Right lobe of liver (tissue), 6 donors: ENCODE measurements around the gene PXK. TPM values are rescaled to one million over a fixed set of nuclear protein-coding genes. Genes with fewer than 3 reads are reported as not detected.

Experiments
- ATAC-seq, 4 donors: fragments of 200-7000 bp; cut with Tn5 transposase; one replicate each; pipeline ENCODE4 v1.9.1; 2020; ENCODE audit warnings: mild to moderate bottlenecking in 4 of 4, moderate library complexity in 4 of 4
- DNase-seq, 3 donors: peaks; one replicate each; pipeline ENCODE4 v3.0.0-alpha.2; 2020
- H3K27ac ChIP-seq, 3 donors: fragments of 200-600 bp; one replicate each; pipeline ENCODE4 v1.8.0; 2022
- H3K27me3 ChIP-seq, 2 donors: fragments of 200-600 bp; one replicate each; pipeline ENCODE4 v1.8.0; 2022
- H3K36me3 ChIP-seq, 4 donors: fragments of 200-600 bp; sonication (generic) in 1 of 4; one replicate each; pipeline versions ENCODE4 v1.5.1 to v1.8.0; 2017 to 2022; ENCODE audit warnings: control low read depth in 1 of 4
- H3K4me1 ChIP-seq, 4 donors: fragments of 200-600 bp; sonication (generic) in 1 of 4; one replicate each; pipeline versions ENCODE4 v1.5.1 to v1.8.0; 2017 to 2022; ENCODE audit warnings: control low read depth in 1 of 4
- H3K4me3 ChIP-seq, 3 donors: fragments of 200-600 bp; one replicate each; pipeline ENCODE4 v1.8.0; 2022
- H3K9me3 ChIP-seq, 4 donors: fragments of 200-600 bp; sonication (generic) in 1 of 4; one replicate each; pipeline versions ENCODE4 v1.5.1 to v1.8.0; 2017 to 2022; ENCODE audit warnings: control low read depth in 1 of 4
- CTCF ChIP-seq, 4 donors: fragments of 200-600 bp in 3 of 4; fragments of 450-650 bp in 1 of 4; IDR thresholded peaks; one replicate each; pipeline versions ENCODE4 v1.5.1 to v1.8.0; 2016 to 2022; ENCODE audit warnings: antibody characterized with exemption in 4 of 4, mild to moderate bottlenecking in 2 of 4
- POLR2A ChIP-seq: fragments of 450-650 bp; IDR thresholded peaks from one replicate; pipeline ENCODE4 v1.6.1; 2017; ENCODE audit warnings: antibody characterized with exemption, mild to moderate bottlenecking
- WGBS: methylation state at CpG from one replicate; pipeline ENCODE4 v1.1.6; 2018; ENCODE audit warnings: low coverage, low lambda C conversion rate; ENCODE audit not compliant: insufficient coverage; ENCODE audit errors: missing lambda C conversion rate; 5-methylcytosine and 5-hydroxymethylcytosine counted together
- intact Hi-C, 2 donors: fragments of 100-400 bp; cut with DNase I; formaldehyde crosslinking; loops; one replicate each; pipeline versions ENCODE4 v1.11.2 to v1.14.1; 2022
- total RNA-seq, 6 experiments: library from RNA; depleted of rRNA in 2 of 6; stranded (reverse); fragments of >200 nt in 2 of 6; fragmentation: NEBNext Ultra II Directional in 3 of 6; extraction: Animal tissue kit (Norgen Biotek cat#: 25700) in 3 of 6; gene quantifications; one replicate each; pipeline versions ENCODE4 v1.1.0 to v1.2.4, GENCODE V29; 2016 to 2023
- donor health status: DM: no; HTN: yes; CAD: no.
- donor health status: DM: no; HTN: no; CAD: no.
- donor health status: DM: no; HTN: no; CAD: no.
- donor health status: DM: no; HTN: yes; CAD: no.
- donor health status: DM: no; HTN: yes; CAD: no.

Gene PXK
- total RNA-seq, 6 experiments from 2014 or later = 6.6 to 19.4 (median 9.6) TPM

GRCh38 chr3:58441514-58442450 lies 109.1 kb downstream of the PXK start:
- H3K4me1 ChIP-seq = no peaks in the 10 kb centered on the region
- WGBS = 78% methylated on average over 4 of the region's 4 CpGs
- no peaks in the 10 kb centered on the region for H3K27me3 ChIP-seq
- no peaks in the 10 kb centered on the region for H3K9me3 ChIP-seq
- no peak overlapping the region for H3K27ac ChIP-seq
- intact Hi-C loops = no loop called here
- no peak for ATAC-seq
- H3K36me3 ChIP-seq = no peaks in the 10 kb centered on the region
- DNase-seq = no peak
- TF ChIP-seq CTCF (IDR thresholded peaks at IDR 0.05) (no peak), POLR2A (no peak)
- H3K4me3 ChIP-seq = no peak overlapping the region

- no peak for DNase-seq
- H3K36me3 ChIP-seq = no peaks in the 10 kb centered on the region
- no peaks in the 10 kb centered on the region for H3K4me1 ChIP-seq
- no peak for TF ChIP-seq CTCF (IDR thresholded peaks at IDR 0.05)
- no peak for TF ChIP-seq POLR2A
- no peak for ATAC-seq
- no peaks in the 10 kb centered on the region for H3K27me3 ChIP-seq
- WGBS = 83% methylated on average over 1 of the region's 1 CpG
- H3K4me3 ChIP-seq = no peak overlapping the region
- no peak overlapping the region for H3K27ac ChIP-seq
- H3K9me3 ChIP-seq = no peaks in the 10 kb centered on the region
- intact Hi-C loops = no loop called here
Measured at GRCh38 chr3:58452176-58452575, 119.5 kb downstream of the PXK start.

- Histone ChIP-seq H3K27ac (no peak overlapping the region), H3K4me3 (no peak overlapping the region), H3K9me3 (no peaks in the 10 kb centered on the region), H3K4me1 (peaks cover 0 to 12% (median 2%) of the 10 kb centered on the region in 4 donors), H3K27me3 (no peaks in the 10 kb centered on the region), H3K36me3 (no peaks in the 10 kb centered on the region)
- TF ChIP-seq CTCF (IDR thresholded peaks at IDR 0.05) (no peak), POLR2A (no peak)
- intact Hi-C loops = no loop called here
- no peak for DNase-seq
- ATAC-seq = no peak
- WGBS = 88% methylated on average over 4 of the region's 4 CpGs
Measured at GRCh38 chr3:58459160-58459559, 126.5 kb downstream of the PXK start.

GRCh38 chr3:58462829-58463180 lies 130.1 kb downstream of the PXK start:
- ATAC-seq = peak in 1 of 4 donors; percentile 8

More at GRCh38 chr3:58462829-58463180, 130.1 kb downstream of the PXK start:
- Histone ChIP-seq H3K4me3 (no peak overlapping the region), H3K9me3 (no peaks in the 10 kb centered on the region), H3K27ac (no peak overlapping the region), H3K27me3 (no peaks in the 10 kb centered on the region), H3K4me1 (peaks cover 0 to 14% (median 7%) of the 10 kb centered on the region in 4 donors), H3K36me3 (no peaks in the 10 kb centered on the region)
- no peak for DNase-seq
- TF ChIP-seq POLR2A (no peak), CTCF (IDR thresholded peaks at IDR 0.05) (no peak)
- intact Hi-C loops = no loop called here
- WGBS = 62% methylated on average over 4 of the region's 4 CpGs
